Measurements from ENCODE around the gene TTLL5.

TTLL5 gene

GRCh38 chr14:75999511-76000190 lies 338.6 kb downstream of the TTLL5 start:
- no peak for DNase-seq

GRCh38 chr14:76002383-76002782 lies 341.3 kb downstream of the TTLL5 start:
- DNase-seq = no peak

All from DMS53 (cell line).